Right renal cortex interstitium (tissue), 3 donors: ENCODE results near the gene MYO9B. TPM values are rescaled to one million over a fixed set of nuclear protein-coding genes. Genes with fewer than 3 reads are reported as not detected.

Experiments used
- DNase-seq, 3 donors: peaks; one replicate each; pipeline ENCODE4 v3.0.0-alpha.2; 2013; ENCODE audit warnings: low read depth in 3 of 3, low spot score in 2 of 3
- polyA plus RNA-seq, 3 donors: library from polyadenylated mRNA; unstranded; fragments of 120-200 nt; gene quantifications; one replicate each; pipeline ENCODE4 v1.2.1, GENCODE V29; 2013; ENCODE audit not compliant: insufficient read length in 3 of 3

Gene MYO9B
- polyA plus RNA-seq, 3 donors = 39.6 to 43.4 (median 42.2) TPM

GRCh38 chr19:17205237-17206140 lies 129.9 kb downstream of the MYO9B start:
- DNase-seq = no peak

- no peak for DNase-seq
Observed at GRCh38 chr19:17206736-17207581, 131.4 kb downstream of the MYO9B start.

DNA sequence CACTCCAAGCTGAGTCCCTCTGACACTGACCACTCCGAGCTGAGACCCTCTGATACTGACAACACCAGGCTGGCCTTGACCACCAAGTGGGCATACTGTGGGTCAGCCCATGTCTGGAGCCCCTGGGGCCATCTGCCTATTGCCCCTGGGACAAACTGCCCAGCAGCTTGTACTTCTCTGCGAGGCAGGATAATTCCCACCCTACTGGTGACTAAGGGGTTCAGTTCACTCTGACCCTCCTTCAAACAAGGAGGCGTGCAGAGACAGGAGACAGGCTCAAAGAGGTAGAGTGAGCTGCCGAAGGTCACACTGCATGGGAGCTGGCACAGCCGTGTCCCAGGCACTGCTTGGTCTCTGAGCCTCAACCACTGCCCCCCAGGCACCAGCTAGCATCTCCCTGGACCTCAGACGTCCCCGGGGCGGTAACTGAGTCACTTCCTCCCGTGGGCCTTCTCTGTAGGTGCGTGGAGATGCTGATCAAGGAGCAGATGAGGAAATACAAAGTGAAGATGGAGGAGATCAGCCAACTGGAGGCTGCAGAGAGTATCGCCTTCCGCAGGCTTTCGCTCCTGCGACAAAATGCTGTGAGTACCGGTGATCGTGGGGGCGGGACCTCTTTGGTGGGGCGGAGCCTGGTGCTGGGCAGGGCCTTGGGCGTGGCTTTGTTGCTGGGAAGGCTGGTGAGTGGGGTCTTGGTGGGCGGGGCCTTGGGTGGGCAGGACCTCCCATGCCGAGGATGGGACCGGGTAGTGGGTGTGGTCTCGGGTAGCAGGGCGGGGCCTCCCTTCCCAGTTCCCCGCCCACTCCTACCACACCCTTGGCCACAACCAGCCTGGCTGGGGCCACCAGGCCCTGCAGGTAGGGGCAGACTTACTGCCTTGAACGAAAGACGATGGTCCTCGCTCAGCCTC lies 133.8 kb downstream of the MYO9B start:
- DNase-seq = no peak

DNA sequence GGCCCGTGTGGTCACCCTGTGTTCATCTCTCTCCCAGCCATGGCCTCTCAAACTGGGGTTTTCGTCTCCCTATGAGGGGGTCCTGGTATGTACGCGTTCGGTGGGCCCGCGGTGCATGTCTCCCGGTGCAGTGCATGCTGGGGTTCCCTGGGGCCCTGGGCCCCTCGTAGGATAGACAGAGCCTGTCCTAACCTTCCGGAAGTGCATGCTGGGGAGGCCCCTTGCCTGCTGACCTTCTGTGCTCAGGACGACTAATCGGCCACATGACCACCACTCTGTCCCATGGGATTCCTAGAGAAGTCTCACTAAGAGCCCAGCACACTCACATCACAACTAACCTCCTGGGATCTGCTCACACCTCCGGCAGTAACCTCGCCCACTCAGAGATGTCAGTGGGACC lies 134.7 kb downstream of the MYO9B start:
- DNase-seq = no peak

DNA sequence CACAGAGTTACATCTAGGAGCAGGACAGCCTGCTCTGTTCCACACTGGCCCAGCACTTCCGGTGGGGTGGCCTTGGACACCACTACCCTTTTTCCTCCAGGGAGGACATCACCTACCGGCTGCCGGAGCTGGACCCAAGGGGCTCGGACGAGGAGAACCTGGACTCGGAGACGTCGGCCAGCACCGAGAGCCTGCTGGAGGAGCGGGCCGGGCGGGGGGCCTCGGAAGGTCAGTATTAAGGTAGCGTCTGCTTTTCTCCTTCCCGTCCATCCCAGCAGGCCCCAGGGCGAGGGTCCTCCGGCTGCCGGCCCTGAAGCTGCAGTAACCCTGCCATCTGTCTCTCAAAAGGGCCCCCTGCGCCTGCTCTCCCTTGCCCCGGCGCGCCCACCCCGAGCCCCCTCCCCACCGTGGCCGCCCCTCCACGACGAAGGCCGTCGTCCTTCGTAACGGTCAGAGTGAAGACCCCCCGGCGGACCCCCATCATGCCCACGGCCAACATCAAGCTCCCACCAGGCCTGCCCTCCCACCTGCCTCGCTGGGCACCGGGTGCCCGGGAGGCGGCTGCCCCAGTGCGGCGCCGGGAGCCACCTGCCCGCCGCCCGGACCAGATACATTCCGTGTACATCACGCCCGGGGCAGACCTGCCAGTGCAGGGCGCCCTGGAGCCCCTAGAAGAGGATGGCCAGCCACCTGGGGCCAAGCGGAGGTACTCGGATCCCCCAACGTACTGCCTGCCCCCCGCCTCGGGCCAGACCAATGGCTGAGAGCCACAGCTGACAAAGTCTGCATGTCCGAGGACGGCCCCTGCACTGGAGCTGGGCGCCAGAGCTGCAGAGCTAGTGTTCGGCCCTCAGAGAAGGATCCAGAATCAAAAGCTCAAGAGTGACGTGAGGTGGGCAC lies 136.2 kb downstream of the MYO9B start:
- no peak for DNase-seq

- no peak for DNase-seq
Observed at GRCh38 chr19:17213334-17213733, 137.8 kb downstream of the MYO9B start.

- no peak for DNase-seq
Observed at GRCh38 chr19:17214508-17215126, 139.0 kb downstream of the MYO9B start.

DNA sequence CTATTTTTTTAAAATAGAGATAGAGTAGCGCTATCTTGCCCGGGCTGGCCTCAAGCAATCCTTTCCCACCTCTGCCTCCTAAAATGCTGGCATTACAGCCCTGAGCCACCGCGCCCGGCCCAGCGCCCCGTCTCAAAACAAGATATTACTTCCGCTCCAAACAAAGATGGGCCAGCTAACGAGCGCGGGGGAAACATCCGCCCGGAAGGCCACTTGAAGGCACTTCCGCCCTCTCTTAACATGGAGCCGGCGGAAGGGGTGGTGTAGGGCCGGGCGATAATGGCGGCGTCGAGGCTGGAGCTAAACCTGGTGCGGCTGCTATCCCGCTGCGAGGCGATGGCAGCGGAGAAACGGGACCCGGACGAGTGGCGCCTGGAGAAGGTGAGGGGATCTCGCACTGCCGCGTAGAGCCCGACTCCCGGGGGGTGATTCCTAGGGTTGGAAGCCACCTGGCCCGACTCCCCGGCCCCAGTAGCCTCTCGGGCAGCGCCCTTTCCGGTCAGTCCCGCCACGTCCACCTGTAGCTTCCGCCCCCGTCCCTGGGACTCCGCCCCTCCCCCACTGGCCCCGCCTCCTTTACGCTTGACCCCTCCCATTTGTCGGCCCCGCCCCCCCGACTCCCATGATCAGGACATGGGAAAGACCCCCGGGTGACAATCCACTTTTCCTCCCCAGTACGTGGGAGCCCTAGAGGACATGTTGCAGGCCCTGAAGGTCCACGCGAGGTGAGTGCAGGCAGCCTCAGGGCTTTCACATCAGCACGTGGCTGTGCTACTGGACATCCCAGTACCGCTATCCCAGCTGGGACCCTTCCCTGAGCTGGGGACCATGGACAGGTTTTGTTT lies 139.8 kb downstream of the MYO9B start, which contains the start of gene USE1:
Gene USE1, plus strand, starts transcription at position 231 of the 845 bp plus-strand sequence. Its CDS starts 49 bp downstream, at position 280.
- peak; percentile 80 to 85 (median 83) for DNase-seq

- no peak for DNase-seq
Observed at GRCh38 chr19:17216058-17216670, 140.6 kb downstream of the MYO9B start.

- DNase-seq = no peak
Observed at GRCh38 chr19:17219286-17219685, 143.7 kb downstream of the MYO9B start.

- DNase-seq = no peak
Observed at GRCh38 chr19:17220207-17220758, 144.7 kb downstream of the MYO9B start.

DNA sequence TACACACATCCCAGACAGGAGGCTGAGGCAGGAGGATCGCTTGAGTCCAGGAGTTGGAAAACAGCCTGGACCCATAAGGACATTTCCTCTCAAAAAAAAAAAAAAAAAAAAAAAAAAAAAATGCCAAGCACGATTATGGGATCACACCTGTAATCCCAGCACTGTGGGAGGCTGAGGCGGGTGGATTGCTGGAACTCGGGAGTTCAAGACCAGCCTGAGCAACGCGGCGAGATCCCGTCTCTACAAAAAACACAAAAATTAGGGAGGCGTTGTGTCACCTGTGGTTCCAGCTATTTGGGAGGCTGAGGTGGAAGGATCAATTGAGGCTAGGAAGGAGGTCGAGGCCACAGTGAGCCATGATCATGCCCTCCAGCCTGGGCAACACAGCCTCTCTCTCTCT lies 149.5 kb downstream of the MYO9B start:
- no peak for DNase-seq

GRCh38 chr19:17226002-17226933 lies 150.7 kb downstream of the MYO9B start, which contains the start of gene OCEL1:
Gene OCEL1, plus strand, starts transcription at chr19:17226226. Its CDS starts 22 bp downstream, at chr19:17226248.
- DNase-seq = peak; percentile 91 to 97 (median 95)

- no peak for DNase-seq
Observed at GRCh38 chr19:17227798-17228367, 152.3 kb downstream of the MYO9B start.

- no peak for DNase-seq
Observed at GRCh38 chr19:17229890-17230289, 154.3 kb downstream of the MYO9B start.

- no peak for DNase-seq
Observed at GRCh38 chr19:17232258-17232657, 156.7 kb downstream of the MYO9B start.
